K562 treated with DMSO at 1 percent for 24 hours (cell line): ENCODE results near the gene PSMA7. TPM values are rescaled to one million over a fixed set of nuclear protein-coding genes. Genes with fewer than 3 reads are reported as not detected.

Experiments used
- total RNA-seq: library from RNA; unstranded; fragments of 300-600 nt; gene quantifications from 2 replicates; pipeline ENCODE4 v1.2.3, GENCODE V29; 2022; ENCODE audit warnings: low read depth; ENCODE audit not compliant: insufficient read depth

The PSMA7 gene
- 536 and 541 TPM in 2 replicates for total RNA-seq

DNA sequence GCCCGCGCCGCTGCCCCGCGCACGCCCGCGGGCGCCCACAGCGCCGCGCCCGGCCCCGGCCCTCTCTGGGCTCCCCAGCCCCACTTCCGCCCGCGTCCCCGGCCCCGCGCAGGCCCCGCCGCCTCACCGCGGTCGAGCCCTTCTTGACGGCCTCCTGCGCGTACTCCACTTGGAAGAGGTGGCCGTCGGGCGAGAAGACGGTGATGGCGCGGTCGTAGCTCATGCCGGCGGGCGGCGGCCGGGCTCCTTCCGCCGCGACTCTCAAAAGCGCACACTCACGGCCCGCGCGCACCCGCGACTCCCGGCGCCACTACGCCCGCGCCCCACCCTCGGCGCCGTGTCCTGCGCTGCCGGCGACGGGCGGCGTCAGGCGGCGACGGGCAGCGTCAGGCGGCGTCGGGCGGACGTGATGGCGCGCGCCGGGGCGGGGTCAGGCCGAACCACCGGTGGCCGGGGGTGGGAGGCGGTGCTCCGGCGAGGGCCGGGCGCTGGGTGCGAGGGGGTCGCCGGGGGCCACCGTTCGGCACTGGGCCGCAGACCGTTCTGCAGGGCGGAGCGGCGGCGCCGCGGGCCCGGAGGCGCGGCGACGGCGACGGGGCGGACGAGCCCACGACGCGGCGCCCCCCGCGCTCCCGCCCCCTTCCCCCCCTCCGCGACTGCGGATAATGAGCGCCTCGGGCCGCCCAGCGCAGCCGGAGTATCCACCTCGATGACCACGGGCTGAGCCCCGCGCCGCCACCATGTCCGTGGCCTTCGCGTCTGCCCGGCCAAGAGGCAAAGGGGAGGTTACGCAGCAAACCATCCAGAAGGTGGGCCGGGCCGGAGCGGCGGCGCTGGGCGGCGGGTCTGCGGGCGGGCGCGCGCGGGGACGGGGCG lies at the start of gene PSMA7, which contains the start of gene SS18L1:
TSS of gene PSMA7 (minus strand) at position 314 of the 876 bp plus-strand sequence. CDS start at position 223, 91 bp downstream.
TSS of gene SS18L1 (plus strand) at position 689 of the 876 bp plus-strand sequence. CDS start at position 741, 52 bp downstream.

DNA sequence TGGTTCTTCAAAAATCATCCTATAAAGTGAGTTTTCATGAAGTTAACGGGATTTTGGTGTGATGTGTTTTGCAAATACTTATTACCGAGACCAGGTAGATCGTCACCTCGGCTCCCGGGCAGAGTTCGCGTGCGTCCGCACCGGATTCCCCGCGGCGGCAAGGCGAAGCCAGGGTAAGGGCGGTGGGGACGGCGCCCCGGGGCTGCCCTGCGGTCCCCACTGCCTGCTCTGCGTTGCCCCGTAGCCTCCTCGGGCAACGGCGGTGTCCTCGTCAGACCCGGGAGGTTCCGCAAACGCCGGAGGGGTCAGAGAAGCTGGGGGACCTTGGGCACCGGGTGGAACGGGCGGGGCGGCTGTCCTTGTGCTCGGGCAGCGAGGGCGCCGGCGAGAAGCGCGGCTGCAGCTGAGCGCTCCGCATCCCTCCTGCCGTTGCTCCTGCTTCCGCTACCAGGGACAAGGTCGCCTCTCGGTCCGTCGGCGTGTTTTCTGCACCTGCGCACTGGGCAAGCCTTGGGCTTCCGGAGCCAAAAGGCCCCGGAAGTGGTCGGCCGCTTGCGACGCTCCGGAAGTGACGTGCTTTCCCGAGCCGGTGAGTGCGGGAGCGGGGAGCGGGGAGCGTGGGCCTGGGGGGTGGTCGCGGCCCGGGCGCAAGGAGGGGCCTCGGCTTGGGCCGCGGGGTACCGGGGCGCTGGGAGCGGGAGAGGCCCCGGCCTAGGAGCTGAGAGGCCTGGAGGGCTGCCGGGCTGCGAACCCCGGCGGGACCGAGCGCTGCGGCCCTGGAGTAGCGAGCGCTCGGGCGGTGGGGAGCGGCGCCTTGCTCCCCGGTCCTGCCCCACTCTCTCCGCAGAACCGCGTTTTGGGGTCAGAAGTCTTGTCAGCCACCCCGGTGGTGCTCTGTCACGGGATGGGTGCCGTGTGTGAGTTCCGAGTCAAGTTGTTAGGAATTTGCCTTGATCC lies 39.6 kb upstream of the PSMA7 start, which contains the start of gene MTG2:
TSS of gene MTG2 (plus strand) at position 560 of the 957 bp plus-strand sequence. CDS start 10,393 bp downstream, outside the sequence.

DNA sequence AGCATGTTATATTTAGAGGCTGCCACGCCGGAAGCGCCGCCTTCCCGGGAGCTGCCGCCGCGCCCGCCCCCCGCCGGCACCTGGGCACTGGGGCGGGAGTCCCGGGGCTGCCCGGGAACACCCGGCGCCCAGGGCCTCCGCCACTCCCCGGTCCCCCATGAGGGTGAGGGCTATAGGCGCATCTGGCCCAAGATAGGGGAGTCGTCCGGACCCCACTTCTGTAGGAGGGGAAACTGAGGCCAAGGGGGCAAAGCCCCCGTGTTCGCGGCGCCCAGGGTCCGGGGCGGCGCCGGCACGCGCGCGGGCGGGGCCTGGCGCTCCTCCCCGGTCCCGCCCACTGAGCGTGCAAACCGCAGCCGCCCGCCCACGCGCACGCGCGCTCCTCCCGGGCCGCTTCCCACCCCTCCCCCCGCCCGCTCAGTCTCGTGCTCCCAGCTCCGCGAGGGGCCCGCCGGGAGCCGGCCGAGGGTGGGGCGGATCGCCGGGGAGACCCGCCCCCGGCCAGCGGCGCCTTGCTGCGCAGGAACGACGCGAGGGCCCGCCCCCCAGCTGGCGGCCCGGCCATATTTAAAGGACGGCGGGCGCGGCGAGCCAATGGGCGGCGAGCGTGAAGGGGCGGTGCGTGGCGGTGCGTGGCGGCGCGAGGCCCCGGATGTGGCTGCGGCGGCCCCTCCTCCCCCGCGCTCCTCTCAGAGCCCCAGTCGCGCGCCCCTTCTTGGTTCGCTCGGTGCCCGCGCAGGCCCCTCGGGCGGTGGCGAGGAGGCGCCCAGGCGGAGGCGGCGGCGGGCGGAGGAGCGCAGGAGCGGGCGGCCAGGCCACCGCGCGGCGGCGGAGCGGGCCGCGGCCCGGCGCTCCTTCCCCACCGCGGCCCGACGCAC lies 21.2 kb downstream of the PSMA7 start, which contains the start of gene LSM14B:
TSS of gene LSM14B (plus strand) at position 700 of the 878 bp plus-strand sequence. CDS start 192 bp downstream, outside the sequence.

Other genes starting within 250 kb of the PSMA7 start
- gene TAF4, start 77.5 kb downstream of the PSMA7 start, total RNA-seq = 11.9 and 20.8 TPM in 2 replicates
- gene LSM14B, start 20.9 kb downstream of the PSMA7 start, total RNA-seq = 40.9 and 41.8 TPM in 2 replicates
- 11.8 and 12.9 TPM in 2 replicates for gene SS18L1, start 375 bp upstream of the PSMA7 start, total RNA-seq
- gene MTG2, start 39.6 kb upstream of the PSMA7 start, total RNA-seq = 44.1 and 46.3 TPM in 2 replicates
- not detected in 2 replicates for gene HRH3, start 76.9 kb upstream of the PSMA7 start, total RNA-seq
- gene OSBPL2, start 95.1 kb upstream of the PSMA7 start, total RNA-seq = 21.7 and 22.9 TPM in 2 replicates
- 247 and 260 TPM in 2 replicates for gene ADRM1, start 159.6 kb upstream of the PSMA7 start, total RNA-seq
- 39.7 and 48.4 TPM in 2 replicates for gene LAMA5, start 223.9 kb upstream of the PSMA7 start, total RNA-seq
- 7,545 and 7,823 TPM in 2 replicates for gene RPS21, start 243.7 kb upstream of the PSMA7 start, total RNA-seq